ENCODE data around the gene CAMK2G.

CAMK2G gene

GRCh38 chr10:73878365-73878764, 4.0 kb upstream of the CAMK2G start:
- no peak for DNase-seq

- no peak for DNase-seq
Measured at GRCh38 chr10:73877533-73878160, 3.3 kb upstream of the CAMK2G start.

DNA sequence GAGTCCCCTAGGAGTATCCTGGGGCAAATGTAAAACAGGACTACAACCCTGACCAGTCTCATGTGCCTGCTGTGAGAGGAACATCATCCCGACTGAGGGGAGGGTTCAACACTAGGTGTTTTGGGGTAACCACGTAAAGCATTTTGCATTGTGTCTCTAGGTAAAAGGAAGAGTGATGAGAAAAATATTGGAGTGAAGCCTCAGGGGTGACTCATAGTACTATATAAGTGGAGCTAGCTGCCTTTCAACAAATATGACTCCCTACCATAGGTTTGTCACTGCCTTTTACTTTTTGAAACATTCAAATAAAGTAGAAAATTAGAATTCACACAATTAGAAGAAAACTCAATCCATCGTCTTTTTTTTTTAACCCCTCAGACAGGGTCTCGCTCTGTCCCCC, 2.6 kb upstream of the CAMK2G start:
- DNase-seq, result no peak

DNA sequence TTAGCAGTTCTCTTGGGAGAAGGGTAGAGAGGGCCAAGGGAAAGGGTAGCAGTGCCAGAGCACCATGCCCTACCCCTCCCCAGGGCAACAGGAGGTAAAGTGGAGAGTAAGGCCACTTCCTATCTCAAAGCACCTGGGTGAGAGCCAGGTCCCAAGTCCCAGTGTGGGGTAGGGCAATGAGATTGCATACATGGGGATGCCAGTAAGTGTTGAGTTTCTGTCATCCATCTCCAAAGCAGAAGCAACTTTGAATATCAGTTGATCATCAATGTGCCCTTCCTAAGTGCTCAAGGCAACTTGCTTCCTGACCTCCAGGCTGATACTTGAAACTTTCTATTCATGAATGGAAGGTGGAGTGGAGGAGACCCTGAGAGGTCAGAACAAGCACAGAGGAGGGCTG, 2.2 kb upstream of the CAMK2G start:
- no peak for DNase-seq

DNA sequence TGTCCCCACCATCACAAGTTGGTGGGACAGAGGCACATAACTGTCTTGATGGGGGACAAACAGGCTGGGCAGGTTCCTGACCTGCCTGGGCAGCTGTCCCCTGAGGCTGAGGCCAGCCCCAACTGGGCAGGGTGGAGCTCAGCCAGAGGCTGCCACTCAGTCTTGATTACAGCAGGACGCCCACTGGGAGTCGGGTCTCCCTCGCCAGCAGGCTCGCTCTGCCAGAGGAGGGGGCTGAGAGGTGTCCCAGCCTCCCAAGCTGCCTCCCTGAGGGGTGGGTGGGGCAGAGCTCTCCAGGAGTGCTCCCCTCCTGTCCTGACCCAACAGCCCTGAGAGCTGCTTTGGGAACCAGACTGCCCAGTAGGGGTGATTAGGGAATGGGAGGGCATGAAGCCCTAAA, 1.8 kb upstream of the CAMK2G start:
- no peak for DNase-seq

GRCh38 chr10:73875139-73875475, 752 bp upstream of the CAMK2G start:
- DNase-seq, result no peak

DNA sequence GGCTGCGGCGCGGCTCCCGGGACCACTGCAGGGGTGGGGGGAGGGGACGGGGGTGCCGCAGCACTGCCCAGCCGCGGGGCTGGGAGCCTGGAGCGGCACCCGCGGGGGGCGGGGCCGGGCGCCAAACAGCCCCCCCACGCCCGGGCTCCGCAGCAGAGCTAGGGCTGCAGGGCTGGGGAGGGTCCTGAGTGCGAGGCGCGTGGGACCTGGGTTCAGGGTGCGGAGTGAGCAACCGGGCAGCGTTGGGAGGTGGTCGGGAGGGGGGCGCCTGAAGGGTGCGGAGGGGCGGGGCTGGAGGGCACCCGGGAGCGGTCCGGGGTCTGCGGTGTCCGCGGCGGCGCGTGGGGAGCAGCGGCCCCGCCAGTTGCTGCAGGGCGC, 528 bp downstream of the CAMK2G start:
- DNase-seq, result peak; percentile 37

DNA sequence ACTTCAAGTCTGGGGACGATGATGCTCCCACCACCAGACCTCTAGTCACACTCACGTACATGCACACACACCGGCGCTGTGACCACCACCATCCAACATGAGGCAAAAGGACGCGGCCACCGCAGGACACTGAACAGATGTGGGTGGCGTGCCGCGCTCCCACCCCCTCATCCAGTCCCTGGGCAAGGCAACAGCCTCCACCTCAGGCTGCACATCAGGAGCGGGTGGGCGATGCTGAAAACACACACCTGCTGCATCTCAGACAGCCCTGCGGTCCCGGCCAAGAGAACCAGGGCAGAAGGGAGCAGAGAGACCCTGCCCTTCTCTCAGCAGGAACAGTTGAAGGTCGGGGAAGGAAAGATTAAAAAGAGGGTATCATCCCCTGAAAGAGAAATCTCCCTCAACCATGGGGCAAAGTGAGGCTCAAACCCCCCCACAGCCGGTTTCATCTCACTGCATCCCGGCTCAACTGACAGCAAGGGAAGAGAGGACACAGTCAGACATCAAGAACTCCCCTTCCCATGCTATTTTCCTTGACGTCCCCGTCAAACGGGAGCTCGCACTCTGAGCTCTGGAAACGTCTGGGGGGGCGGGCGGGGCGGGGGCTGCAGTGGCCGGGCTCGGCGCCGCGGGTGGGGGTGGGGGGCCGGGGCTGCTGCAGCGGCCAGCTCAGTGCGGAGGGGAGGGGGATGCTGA, 1.1 kb downstream of the CAMK2G start:
- no peak for DNase-seq

DNA sequence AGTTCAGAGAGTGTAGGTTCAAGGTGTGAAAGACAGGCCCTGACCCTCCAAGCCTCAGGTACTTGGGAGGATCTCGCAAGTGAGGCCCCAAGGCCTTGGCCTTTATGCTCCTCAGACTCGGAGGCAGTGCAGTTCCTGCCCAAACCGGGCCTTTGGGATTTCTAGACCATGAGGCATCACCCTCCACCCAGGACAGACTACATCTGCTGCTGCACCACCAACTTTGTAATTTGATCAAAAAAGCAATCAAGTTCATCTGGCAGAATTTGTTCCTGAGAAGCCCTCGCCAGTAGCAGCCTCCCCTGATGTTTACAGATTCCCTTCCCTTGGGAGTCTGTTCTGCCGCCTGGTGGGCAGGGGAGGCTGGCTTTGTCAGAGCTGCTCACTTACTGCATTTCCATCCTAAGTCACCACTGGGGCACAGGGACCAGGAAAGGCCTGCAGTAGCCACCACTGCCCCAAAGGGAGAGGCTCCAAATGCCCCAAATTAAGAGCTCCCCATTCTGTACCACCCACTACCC, 2.1 kb downstream of the CAMK2G start:
- DNase-seq, result no peak

DNA sequence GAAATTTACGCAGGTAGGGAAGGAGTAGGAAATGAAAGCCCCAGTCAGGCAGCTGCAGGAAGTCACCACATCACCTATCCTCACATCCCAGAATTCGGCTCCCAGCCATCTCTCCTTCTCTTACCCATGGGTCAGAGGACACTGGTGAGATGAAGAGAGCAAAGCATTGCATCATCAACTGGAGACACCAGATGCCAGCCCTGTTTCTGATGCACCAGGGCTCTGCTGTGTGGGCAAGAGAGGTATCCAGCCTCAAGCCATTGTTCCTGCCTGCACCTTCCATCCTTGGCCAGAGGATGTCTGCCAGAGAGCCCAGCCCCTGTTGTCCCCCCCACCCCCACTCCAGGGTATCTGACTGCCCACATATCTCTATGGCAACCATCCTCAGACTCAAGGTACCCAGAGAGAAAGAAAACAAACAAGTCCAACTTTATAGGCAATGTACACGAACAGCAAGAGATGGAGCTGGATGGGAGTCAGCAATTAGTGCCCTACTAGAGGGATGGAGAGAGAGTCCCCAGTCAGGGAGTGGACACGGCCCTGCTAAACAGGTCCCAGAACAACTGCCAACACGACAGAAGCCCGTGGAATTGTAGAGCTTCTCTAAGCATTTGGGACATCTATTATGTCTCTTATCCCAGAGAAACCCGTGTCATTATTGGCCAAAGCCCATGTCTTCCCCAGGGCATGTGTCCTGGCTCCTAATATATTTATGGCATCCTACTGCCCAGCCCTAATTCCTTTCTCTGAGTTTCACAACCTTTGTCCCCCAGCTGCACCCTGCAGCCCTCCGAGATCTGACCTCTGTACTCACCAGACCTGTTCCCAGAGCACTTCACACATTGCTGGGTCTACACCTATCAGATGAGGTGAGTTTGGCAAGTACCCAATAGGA, 2.8 kb downstream of the CAMK2G start:
- DNase-seq, result no peak

DNA sequence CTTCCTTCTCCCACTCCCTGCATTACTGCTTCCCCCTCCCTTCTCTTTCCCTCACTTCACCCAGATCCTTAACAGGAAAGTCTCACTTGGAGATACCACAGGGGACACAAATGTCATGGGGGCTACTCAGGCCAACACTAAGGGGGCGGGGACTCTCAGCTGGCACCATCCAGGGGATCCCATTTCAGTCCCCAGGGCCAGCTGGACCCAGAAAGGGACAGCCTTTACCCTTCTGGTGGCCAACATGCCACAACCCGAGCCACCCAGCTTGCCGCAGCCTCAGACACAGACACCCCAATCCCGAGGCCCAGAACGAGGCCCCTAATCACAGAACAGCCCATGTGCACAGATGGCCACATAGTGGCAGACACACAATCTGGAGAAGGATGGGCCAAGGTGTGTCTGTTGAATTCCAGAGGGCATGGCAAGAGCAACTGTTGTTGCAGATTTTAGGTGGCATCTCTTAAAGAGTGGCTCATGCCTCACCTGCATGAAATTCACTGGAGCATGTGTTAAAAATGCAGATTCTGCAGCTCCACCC, 5.6 kb downstream of the CAMK2G start:
- no peak for DNase-seq

- no peak for DNase-seq
Measured at GRCh38 chr10:73867871-73868631, 6.3 kb downstream of the CAMK2G start.

DNA sequence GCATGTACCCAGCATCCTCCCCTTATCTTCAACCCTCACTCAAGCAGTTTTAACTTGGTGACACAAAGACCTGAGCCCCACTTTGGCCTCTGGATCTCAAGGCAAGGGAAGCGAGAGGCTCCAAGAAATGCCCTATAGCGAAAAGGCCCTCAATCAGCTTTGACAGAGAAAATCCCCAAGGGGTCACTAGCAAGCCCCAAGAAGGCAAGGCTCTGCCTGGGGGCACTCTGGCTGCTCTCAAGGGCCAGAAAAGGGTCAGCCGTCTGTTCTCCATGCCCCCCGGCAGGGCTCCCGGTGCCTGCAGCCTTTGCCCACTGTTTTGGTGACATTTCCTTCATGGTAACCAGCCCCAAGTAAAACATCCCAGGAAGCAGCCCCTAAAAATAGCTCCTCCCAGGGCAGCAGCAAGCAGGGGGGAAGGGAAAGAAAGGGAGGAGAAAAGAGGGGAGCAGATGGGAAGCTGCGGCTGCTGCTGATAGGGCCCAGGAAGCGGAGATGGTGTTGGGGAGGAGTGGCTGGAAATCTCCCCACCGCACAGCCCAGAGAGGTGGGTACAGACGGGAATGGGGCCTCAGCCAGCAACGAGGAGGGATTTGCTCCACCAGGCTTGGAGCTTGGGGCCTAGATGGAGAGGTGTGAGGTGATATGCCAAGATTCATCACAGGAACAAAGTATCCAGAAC, 7.1 kb downstream of the CAMK2G start:
- no peak for DNase-seq

GRCh38 chr10:73866621-73867020, 7.7 kb downstream of the CAMK2G start:
- peak; percentile 45 for DNase-seq

DNA sequence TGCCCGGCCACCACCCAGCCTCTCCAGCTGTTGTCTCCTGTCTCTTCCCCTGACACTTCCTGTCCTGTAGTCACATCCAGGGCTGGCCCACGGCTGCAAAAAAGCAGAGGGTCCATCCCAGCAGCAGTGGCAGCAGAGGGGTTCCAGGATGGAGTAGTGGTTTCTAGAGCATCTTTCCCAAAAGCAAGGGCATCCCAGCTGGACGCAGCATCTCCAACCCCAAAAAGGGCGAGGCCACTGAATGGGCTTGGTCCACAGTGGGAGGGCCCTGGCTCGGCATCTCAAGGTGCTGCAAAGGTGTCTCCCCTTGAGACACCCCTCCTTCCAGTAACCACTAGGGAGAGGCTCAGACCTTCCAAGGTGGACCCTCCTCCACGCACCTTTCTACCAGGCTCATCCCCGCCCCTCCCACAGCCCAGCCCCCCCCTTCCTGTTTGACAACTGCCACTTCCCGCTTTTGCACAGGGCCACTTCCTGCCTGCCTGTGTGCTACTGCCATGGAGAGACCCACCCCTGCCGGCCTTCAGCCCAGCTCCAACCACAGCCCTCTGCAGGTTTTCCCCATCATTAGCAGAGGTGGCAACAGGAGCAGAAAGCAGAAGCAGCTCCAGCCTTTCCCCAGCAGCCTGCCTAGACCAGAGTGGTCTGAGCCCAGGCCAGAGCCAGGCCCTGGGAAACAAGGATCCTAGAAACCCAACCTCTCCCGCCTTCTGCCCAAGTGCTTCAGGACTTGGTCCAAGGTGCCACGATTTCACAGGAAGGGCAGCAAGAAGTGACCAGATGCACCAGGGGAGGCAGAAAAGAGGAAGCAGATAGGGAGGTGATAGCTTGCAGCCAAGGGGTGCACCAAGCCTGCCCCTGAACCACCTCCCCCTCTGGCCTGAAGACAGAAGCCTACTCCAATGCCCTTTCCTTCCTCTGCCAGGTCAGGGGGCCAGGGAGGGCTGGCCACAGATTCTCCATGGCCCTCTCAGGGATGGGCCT, 8.6 kb downstream of the CAMK2G start:
- DNase-seq, result no peak

GRCh38 chr10:73865107-73865458, 9.3 kb downstream of the CAMK2G start:
- DNase-seq, result no peak

GRCh38 chr10:73864229-73864628, 10.1 kb downstream of the CAMK2G start:
- DNase-seq, result no peak

GRCh38 chr10:73863039-73863817, 11.1 kb downstream of the CAMK2G start:
- DNase-seq, result peak; percentile 83

DNA sequence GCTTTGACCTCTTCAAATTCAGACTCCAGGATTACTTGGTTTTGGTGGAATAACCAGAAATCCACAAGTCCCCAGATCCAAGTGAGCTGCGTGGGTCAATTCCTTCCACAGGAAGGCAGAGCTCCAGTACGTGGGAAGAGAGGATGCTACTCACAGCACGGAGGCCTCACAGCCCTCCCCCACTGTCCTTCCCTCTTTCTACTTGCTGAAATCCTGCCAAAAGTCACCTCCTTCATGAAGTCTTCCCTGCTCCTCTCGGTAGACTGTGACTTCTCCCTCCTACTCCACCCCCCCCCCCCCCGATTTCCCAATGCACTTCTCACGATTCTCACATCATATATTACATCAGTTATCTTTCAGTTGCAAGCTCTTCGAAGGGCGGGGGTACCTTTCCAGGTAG, 12.3 kb downstream of the CAMK2G start:
- no peak for DNase-seq
